ENCODE measurements around the gene CAMLG. TPM values are rescaled to one million over a fixed set of nuclear protein-coding genes. Genes with fewer than 3 reads are reported as not detected.
"Not testable (repeated sequence)": the region's sequence is repeated elsewhere in the genome, so short reads cannot be mapped to it uniquely, and the experiment has no call there.

CAMLG gene
- total and polyA plus RNA-seq, 2 of the 8 experiments (the other 6 are each of a cell fraction or from before 2014, with no cell fraction given): 12.3 to 42.8 TPM

DNA sequence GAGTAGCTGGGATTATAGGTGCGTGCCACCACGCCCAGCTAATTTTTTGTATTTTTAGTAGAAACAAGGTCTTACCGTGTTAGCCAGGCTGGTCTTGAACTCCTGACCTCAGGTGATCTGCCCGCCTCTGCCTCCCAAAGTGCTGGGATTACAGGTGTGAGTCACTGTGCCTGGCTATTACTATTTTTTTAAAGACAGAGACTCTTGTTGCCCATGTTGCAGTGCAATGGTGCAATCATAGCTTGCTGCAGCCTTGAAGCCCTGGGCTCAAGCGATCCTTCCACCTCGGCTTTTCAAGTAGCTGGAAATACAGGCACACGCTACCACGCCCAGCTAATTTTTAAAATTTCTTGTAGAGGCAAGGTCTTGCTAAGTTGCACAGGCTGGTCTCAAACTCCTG is 48.2 kb upstream of the CAMLG start:
- H3K27ac ChIP-seq (ENCODE audit: low read depth, low read length); H4K20me1 ChIP-seq (replicated peaks in 1 of 2; ENCODE audit: control insufficient read depth in 1 of 2, insufficient read depth in 2 of 2, low read length in 2 of 2); H2BK15ac ChIP-seq (ENCODE audit: low read length); H2AK5ac ChIP-seq (ENCODE audit: low read depth, low read length); H3K18ac ChIP-seq (ENCODE audit: extremely low read depth, low read length); H4K91ac ChIP-seq (replicated peaks; ENCODE audit: insufficient read length, low read length); H3K4ac ChIP-seq (replicated peaks; ENCODE audit: insufficient read length, low read depth, low read length); H2BK5ac ChIP-seq (ENCODE audit: low read depth, low read length); H2BK120ac ChIP-seq (replicated peaks; ENCODE audit: low read depth, low read length); H3K27me3 ChIP-seq (replicated peaks in 1 of 4; ENCODE audit: control insufficient read depth in 3 of 4, extremely low read depth in 1 of 4, insufficient read depth in 3 of 4, low read length in 3 of 4); H3K4me3 ChIP-seq (ENCODE audit: extremely low read depth in 1 of 4, insufficient read depth in 2 of 4, low read depth in 3 of 4, low read length in 4 of 4); POLR2A ChIA-PET (ENCODE audit: partially characterized antibody); H3K56ac ChIP-seq (replicated peaks; ENCODE audit: insufficient read length, low read depth, low read length); H3K9me3 ChIP-seq (ENCODE audit: insufficient read depth in 2 of 2, low read depth in 1 of 2, low read length in 1 of 2); H3K79me1 ChIP-seq (ENCODE audit: low read depth, low read length); CTCF ChIA-PET (ENCODE audit: partially characterized antibody); DNase-seq (ENCODE audit: low read depth in 1 of 2, low spot score in 2 of 2); H2AFZ ChIP-seq (ENCODE audit: low read length); H3K4me2 ChIP-seq (ENCODE audit: insufficient read depth in 1 of 2, low read depth in 2 of 2, low read length in 2 of 2); H2BK20ac ChIP-seq (ENCODE audit: low read length); H3K79me2 ChIP-seq (ENCODE audit: control insufficient read depth in 1 of 2, insufficient read depth in 2 of 2, low read length in 2 of 2); H4K5ac ChIP-seq (ENCODE audit: insufficient read length, low read depth, low read length); H4K8ac ChIP-seq (ENCODE audit: extremely low read depth, insufficient read depth, low read length); FAIRE-seq; H3K23me2 ChIP-seq (ENCODE audit: low read depth, low read length); H3K14ac ChIP-seq (ENCODE audit: insufficient read length); H2BK12ac ChIP-seq (ENCODE audit: low read depth, low read length); H3K9ac ChIP-seq (replicated peaks in 1 of 4; ENCODE audit: extremely low read depth in 1 of 4, low read depth in 3 of 4, low read length in 3 of 4); H3K4me1 ChIP-seq (replicated peaks in 1 of 4; ENCODE audit: control insufficient read depth in 3 of 4, insufficient read depth in 4 of 4, low read length in 3 of 4); H3K23ac ChIP-seq (ENCODE audit: insufficient read length): not testable (repeated sequence)
- 96% methylated on average over 8 of the region's 8 CpGs; no CpG with 5 or more reads in 1 of the 2 experiments for WGBS, 2 experiments (ENCODE audit: extremely low coverage in 1 of 2, insufficient coverage in 1 of 2, insufficient read length in 1 of 2, insufficient replicate concordance in 2 of 2, low coverage in 1 of 2, low lambda C conversion rate in 2 of 2, missing lambda C conversion rate in 1 of 2)
- H3K36me3 ChIP-seq (ENCODE audit: control insufficient read depth in 2 of 4, insufficient read depth in 4 of 4, low read length in 3 of 4): peaks cover 8 to 59% (median 18%) of the 10 kb centered on the region in 4 experiments

Data from H1 (cell line).